GM19395 (cell line): ENCODE results near the gene ARHGAP42.

Source experiments
- ATAC-seq: cut with Tn5 transposase; IDR thresholded peaks from one replicate; pipeline ENCODE4 v1.9.1; 2021; ENCODE audit warnings: mild to moderate bottlenecking, moderate library complexity; ENCODE audit not compliant: unreplicated experiment

Gene ARHGAP42

GRCh38 chr11:100791103-100791502, 104.0 kb downstream of the ARHGAP42 start:
- ATAC-seq, result no peak

- ATAC-seq, result no peak
Observed at GRCh38 chr11:100791860-100792259, 104.8 kb downstream of the ARHGAP42 start.

GRCh38 chr11:100793525-100793924, 106.4 kb downstream of the ARHGAP42 start:
- ATAC-seq, result no peak

GRCh38 chr11:100794446-100794845, 107.4 kb downstream of the ARHGAP42 start:
- ATAC-seq, result no peak

GRCh38 chr11:100799445-100799844, 112.4 kb downstream of the ARHGAP42 start:
- ATAC-seq, result no peak

GRCh38 chr11:100800202-100800601, 113.1 kb downstream of the ARHGAP42 start:
- no peak for ATAC-seq

- no peak for ATAC-seq
Observed at GRCh38 chr11:100801225-100801999, 114.3 kb downstream of the ARHGAP42 start.

- no peak for ATAC-seq
Observed at GRCh38 chr11:100805506-100806199, 118.6 kb downstream of the ARHGAP42 start.

GRCh38 chr11:100806296-100806695, 119.2 kb downstream of the ARHGAP42 start:
- no peak for ATAC-seq

- no peak for ATAC-seq
Observed at GRCh38 chr11:100808904-100809491, 121.9 kb downstream of the ARHGAP42 start.

- peak; percentile 59 for ATAC-seq
Observed at GRCh38 chr11:100810146-100810545, 123.1 kb downstream of the ARHGAP42 start.

GRCh38 chr11:100810666-100811065, 123.6 kb downstream of the ARHGAP42 start:
- no peak for ATAC-seq

GRCh38 chr11:100812517-100812916, 125.4 kb downstream of the ARHGAP42 start:
- no peak for ATAC-seq

- no peak for ATAC-seq
Observed at GRCh38 chr11:100815787-100816330, 128.8 kb downstream of the ARHGAP42 start.

GRCh38 chr11:100816823-100817222, 129.7 kb downstream of the ARHGAP42 start:
- no peak for ATAC-seq

GRCh38 chr11:100817620-100818019, 130.5 kb downstream of the ARHGAP42 start:
- no peak for ATAC-seq

GRCh38 chr11:100820621-100821020, 133.5 kb downstream of the ARHGAP42 start:
- ATAC-seq, result no peak

- ATAC-seq, result no peak
Observed at GRCh38 chr11:100821198-100821597, 134.1 kb downstream of the ARHGAP42 start.

GRCh38 chr11:100823360-100823759, 136.3 kb downstream of the ARHGAP42 start:
- ATAC-seq, result no peak

- no peak for ATAC-seq
Observed at GRCh38 chr11:100824041-100824809, 137.1 kb downstream of the ARHGAP42 start.

- ATAC-seq, result no peak
Observed at GRCh38 chr11:100825626-100826025, 138.5 kb downstream of the ARHGAP42 start.
